EL (cell line): ENCODE results near the gene G6PC3.
A peak's percentile ranks its signal among the peaks of the same experiment; 100 is the strongest.
"Not testable (repeated sequence)": the region's sequence is repeated elsewhere in the genome, so short reads cannot be mapped to it uniquely, and the experiment has no call there.

ENCODE experiments used
- DNase-seq: peaks from one replicate; pipeline ENCODE4 v3.0.0-alpha.2; 2016

The G6PC3 gene

GRCh38 chr17:44109312-44109630, 38.7 kb downstream of the G6PC3 start:
- DNase-seq = no peak

- DNase-seq = no peak
Observed at GRCh38 chr17:44110011-44110686, 39.6 kb downstream of the G6PC3 start.

- peak; percentile 90 for DNase-seq
Observed at GRCh38 chr17:44110823-44111633, 40.5 kb downstream of the G6PC3 start.

- DNase-seq = no peak
Observed at GRCh38 chr17:44111777-44112176, 41.2 kb downstream of the G6PC3 start.

GRCh38 chr17:44112284-44113280, 42.0 kb downstream of the G6PC3 start:
- no peak for DNase-seq

- no peak for DNase-seq
Observed at GRCh38 chr17:44113382-44113781, 42.8 kb downstream of the G6PC3 start.

GRCh38 chr17:44113868-44114840, 43.6 kb downstream of the G6PC3 start:
- DNase-seq = no peak

- DNase-seq = peak; percentile 56
Observed at GRCh38 chr17:44115585-44116415, 45.3 kb downstream of the G6PC3 start.

- no peak for DNase-seq
Observed at GRCh38 chr17:44117351-44117750, 46.8 kb downstream of the G6PC3 start.

GRCh38 chr17:44118427-44119050, 48.0 kb downstream of the G6PC3 start:
- no peak for DNase-seq

- DNase-seq = no peak
Observed at GRCh38 chr17:44119062-44119461, 48.5 kb downstream of the G6PC3 start.

GRCh38 chr17:44119798-44120197, 49.3 kb downstream of the G6PC3 start:
- no peak for DNase-seq

GRCh38 chr17:44120281-44120680, 49.7 kb downstream of the G6PC3 start:
- DNase-seq = not testable (repeated sequence)

- DNase-seq = no peak
Observed at GRCh38 chr17:44120851-44121605, 50.5 kb downstream of the G6PC3 start.

GRCh38 chr17:44121997-44122815, 51.7 kb downstream of the G6PC3 start:
- DNase-seq = no peak

- no peak for DNase-seq
Observed at GRCh38 chr17:44122816-44123355, 52.4 kb downstream of the G6PC3 start.

GRCh38 chr17:44123356-44124117, 53.0 kb downstream of the G6PC3 start, which contains the start of gene HDAC5:
TSS of gene HDAC5 (minus strand) at chr17:44123641. CDS start at chr17:44117515, 6,126 bp downstream.
- DNase-seq = peak; percentile 95

- DNase-seq = no peak
Observed at GRCh38 chr17:44124118-44124438, 53.5 kb downstream of the G6PC3 start.
